Measurements from ENCODE around the gene ZC3H13. TPM values are rescaled to one million over a fixed set of nuclear protein-coding genes. Genes with fewer than 3 reads are reported as not detected.

The ZC3H13 gene
- total and polyA plus RNA-seq, 10 of the 15 experiments (the other 5 are each of a cell fraction or from before 2014, with no cell fraction given): 10.0 to 55.9 (median 25.4) TPM

DNA sequence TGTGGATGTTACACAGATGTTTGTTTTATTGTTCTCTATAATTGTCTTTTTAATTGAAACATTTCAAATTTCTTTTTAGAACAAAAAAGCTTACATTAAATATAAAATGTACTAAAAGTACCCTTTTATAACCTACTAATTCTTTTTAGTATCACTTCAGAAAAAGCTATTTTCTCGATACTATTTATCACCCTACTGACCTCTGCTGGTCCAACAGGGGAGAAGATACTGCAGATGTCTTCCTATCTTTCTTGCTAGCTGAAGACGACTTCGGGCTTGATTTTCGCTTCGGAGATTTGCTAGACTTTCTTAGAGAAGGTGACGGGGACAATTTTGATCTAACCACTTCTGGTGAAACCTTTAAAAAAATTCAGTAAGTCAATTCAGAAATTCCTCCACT lies 42.4 kb downstream of the ZC3H13 start:
- BruUV-seq (replicated peaks): no TSS peak
- Histone ChIP-seq H3K4me1 (ENCODE audit: control insufficient read depth, insufficient read depth, low read length) (no peaks in the 10 kb centered on the region), H3K9ac (ENCODE audit: control insufficient read depth, insufficient read depth, low read length) (no peak overlapping the region), H3K27me3 (replicated peaks in 1 of 2; ENCODE audit: control insufficient read depth in 2 of 2, insufficient read depth in 2 of 2, low read length in 1 of 2) (no peaks in the 10 kb centered on the region), H2AFZ (ENCODE audit: control insufficient read depth, low read depth, low read length) (no peak overlapping the region), H3K9me3 (replicated peaks; ENCODE audit: control insufficient read depth, insufficient read depth, low read length) (no peaks in the 10 kb centered on the region), H3K79me2 (ENCODE audit: control insufficient read depth, insufficient read depth, low read length) (no peaks in the 10 kb centered on the region), H3K4me3 (no peak overlapping the region), H3K27ac (ENCODE audit: control insufficient read depth, insufficient read depth) (no peak overlapping the region), H4K20me1 (ENCODE audit: control insufficient read depth, insufficient read depth) (no peaks in the 10 kb centered on the region), H3K36me3 (ENCODE audit: control insufficient read depth in 2 of 2, insufficient read depth in 2 of 2, low read length in 1 of 2) (peaks cover 4 to 8% of the 10 kb centered on the region in 2 experiments), H3K4me2 (ENCODE audit: control insufficient read depth, insufficient read depth) (no peak overlapping the region)
- intact Hi-C loops (cut with micrococcal nuclease; ENCODE audit: unreplicated experiment): no loop called here
- ChIA-PET SMC1A (ENCODE audit: uncharacterized antibody, unreplicated experiment) (interaction anchor here (0.9 to 2.0 kb wide), 2 partner anchors 21 to 203 kb away, joined by 3 to 6 read pairs; no protein-coding TSS in a partner anchor), RAD21 (ENCODE audit: unreplicated experiment) (no interaction called here), CTCF (interaction anchor here (0.7 to 2.4 kb wide), 4 partner anchors 9 to 387 kb away, joined by 3 to 14 read pairs (median 3); no protein-coding TSS in a partner anchor), POLR2A (no interaction called here)
- DNase-seq (ENCODE audit: low read depth, low spot score) (no peak), FAIRE-seq (no peak), ATAC-seq (no peak)
- TF ChIP-seq CEBPB (IDR thresholded peaks at IDR 0.05; ENCODE audit: borderline replicate concordance in 1 of 2, low read depth in 2 of 2, low read length in 2 of 2) (no peak), MEF2A (IDR thresholded peaks at IDR 0.05; ENCODE audit: insufficient read depth, low read depth, low read length) (no peak), LARP7 (IDR thresholded peaks at IDR 0.05) (no peak), ZNF217 (IDR thresholded peaks at IDR 0.05) (no peak), ZNF384 (IDR thresholded peaks at IDR 0.05; ENCODE audit: borderline replicate concordance, low read depth, low read length) (no peak), ESRRA (IDR thresholded peaks at IDR 0.05; ENCODE audit: low read length) (no peak), CBX5 (IDR thresholded peaks at IDR 0.05; ENCODE audit: low read depth) (no peak), POLR2AphosphoS5 (IDR thresholded peaks at IDR 0.05; ENCODE audit: low read length) (no peak), KLF5 (IDR thresholded peaks at IDR 0.05; ENCODE audit: partially characterized antibody) (no peak), SUZ12 (IDR thresholded peaks at IDR 0.05; ENCODE audit: unreplicated experiment) (no peak)
- TF ChIP-seq, protein P1, sequence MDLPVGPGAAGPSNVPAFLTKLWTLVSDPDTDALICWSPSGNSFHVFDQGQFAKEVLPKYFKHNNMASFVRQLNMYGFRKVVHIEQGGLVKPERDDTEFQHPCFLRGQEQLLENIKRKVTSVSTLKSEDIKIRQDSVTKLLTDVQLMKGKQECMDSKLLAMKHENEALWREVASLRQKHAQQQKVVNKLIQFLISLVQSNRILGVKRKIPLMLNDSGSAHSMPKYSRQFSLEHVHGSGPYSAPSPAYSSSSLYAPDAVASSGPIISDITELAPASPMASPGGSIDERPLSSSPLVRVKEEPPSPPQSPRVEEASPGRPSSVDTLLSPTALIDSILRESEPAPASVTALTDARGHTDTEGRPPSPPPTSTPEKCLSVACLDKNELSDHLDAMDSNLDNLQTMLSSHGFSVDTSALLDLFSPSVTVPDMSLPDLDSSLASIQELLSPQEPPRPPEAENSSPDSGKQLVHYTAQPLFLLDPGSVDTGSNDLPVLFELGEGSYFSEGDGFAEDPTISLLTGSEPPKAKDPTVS (IDR thresholded peaks at IDR 0.05; ENCODE audit: low read depth, low read length): no peak
- TF ChIP-seq, protein P2, sequence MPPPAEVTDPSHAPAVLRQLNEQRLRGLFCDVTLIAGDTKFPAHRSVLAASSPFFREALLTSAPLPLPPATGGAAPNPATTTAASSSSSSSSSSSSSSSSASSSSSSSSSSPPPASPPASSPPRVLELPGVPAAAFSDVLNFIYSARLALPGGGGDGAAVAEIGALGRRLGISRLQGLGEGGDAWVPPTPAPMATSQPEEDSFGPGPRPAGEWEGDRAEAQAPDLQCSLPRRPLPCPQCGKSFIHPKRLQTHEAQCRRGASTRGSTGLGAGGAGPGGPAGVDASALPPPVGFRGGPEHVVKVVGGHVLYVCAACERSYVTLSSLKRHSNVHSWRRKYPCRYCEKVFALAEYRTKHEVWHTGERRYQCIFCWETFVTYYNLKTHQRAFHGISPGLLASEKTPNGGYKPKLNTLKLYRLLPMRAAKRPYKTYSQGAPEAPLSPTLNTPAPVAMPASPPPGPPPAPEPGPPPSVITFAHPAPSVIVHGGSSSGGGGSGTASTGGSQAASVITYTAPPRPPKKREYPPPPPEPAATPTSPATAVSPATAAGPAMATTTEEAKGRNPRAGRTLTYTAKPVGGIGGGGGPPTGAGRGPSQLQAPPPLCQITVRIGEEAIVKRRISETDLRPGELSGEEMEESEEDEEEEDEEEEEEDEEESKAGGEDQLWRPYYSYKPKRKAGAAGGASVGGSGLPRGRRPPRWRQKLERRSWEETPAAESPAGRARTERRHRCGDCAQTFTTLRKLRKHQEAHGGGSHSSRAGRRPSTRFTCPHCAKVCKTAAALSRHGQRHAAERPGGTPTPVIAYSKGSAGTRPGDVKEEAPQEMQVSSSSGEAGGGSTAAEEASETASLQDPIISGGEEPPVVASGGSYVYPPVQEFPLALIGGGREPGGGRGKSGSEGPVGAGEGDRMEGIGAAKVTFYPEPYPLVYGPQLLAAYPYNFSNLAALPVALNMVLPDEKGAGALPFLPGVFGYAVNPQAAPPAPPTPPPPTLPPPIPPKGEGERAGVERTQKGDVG (CRISPR knock-in tag; IDR thresholded peaks at IDR 0.05): no peak
- TF ChIP-seq, protein P3, sequence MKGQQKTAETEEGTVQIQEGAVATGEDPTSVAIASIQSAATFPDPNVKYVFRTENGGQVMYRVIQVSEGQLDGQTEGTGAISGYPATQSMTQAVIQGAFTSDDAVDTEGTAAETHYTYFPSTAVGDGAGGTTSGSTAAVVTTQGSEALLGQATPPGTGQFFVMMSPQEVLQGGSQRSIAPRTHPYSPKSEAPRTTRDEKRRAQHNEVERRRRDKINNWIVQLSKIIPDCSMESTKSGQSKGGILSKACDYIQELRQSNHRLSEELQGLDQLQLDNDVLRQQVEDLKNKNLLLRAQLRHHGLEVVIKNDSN (IDR thresholded peaks at IDR 0.05; ENCODE audit: borderline replicate concordance, extremely low read length, insufficient read depth, low read depth, low read length): no peak
- TF ChIP-seq, protein P4, sequence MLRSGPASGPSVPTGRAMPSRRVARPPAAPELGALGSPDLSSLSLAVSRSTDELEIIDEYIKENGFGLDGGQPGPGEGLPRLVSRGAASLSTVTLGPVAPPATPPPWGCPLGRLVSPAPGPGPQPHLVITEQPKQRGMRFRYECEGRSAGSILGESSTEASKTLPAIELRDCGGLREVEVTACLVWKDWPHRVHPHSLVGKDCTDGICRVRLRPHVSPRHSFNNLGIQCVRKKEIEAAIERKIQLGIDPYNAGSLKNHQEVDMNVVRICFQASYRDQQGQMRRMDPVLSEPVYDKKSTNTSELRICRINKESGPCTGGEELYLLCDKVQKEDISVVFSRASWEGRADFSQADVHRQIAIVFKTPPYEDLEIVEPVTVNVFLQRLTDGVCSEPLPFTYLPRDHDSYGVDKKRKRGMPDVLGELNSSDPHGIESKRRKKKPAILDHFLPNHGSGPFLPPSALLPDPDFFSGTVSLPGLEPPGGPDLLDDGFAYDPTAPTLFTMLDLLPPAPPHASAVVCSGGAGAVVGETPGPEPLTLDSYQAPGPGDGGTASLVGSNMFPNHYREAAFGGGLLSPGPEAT (IDR thresholded peaks at IDR 0.05; ENCODE audit: low read depth): no peak
- WGBS (ENCODE audit: insufficient coverage, insufficient replicate concordance, low lambda C conversion rate, missing lambda C conversion rate): over 99% methylated on average over 6 of the region's 6 CpGs
- in situ Hi-C loops (cut with MboI): no loop called here
